ENCODE results near the gene PPM1H.

GRCh38 chr12:62841846-62842245 lies 93.1 kb downstream of the PPM1H start:
- TF ChIP-seq CTCF (IDR thresholded peaks at IDR 0.05) (no peak), POLR2A (IDR thresholded peaks at IDR 0.05) (no peak)

All from heart left ventricle (tissue), 13 donors.